DND-41 (cell line): ENCODE measurements around the gene CASKIN2.

Source experiments
- ATAC-seq: fragments of 200-7000 bp; cut with Tn5 transposase; 3 replicates; pipeline ENCODE4 v1.9.1; 2021; ENCODE audit warnings: low read depth; ENCODE audit not compliant: insufficient read depth
- DNase-seq: peaks from one replicate; pipeline ENCODE4 v3.0.0-alpha.2; 2020
- H2AFZ ChIP-seq: 2 replicates; pipeline ENCODE4 v1.6.0; 2012; ENCODE audit warnings: low read depth, low read length
- H3K27ac ChIP-seq: 2 replicates; pipeline ENCODE4 v1.5.1; 2012; ENCODE audit warnings: low read length, inconsistent platforms
- H3K27me3 ChIP-seq: fragments of 200-600 bp; sonication (generic); 2 replicates; pipeline ENCODE4 v1.6.0; 2012; ENCODE audit warnings: low read length, mild to moderate bottlenecking, inconsistent platforms; ENCODE audit not compliant: insufficient read depth, poor library complexity
- H3K36me3 ChIP-seq: 2 replicates; pipeline ENCODE4 v1.5.1; 2012; ENCODE audit warnings: low read length, inconsistent platforms; ENCODE audit not compliant: insufficient read depth
- H3K4me1 ChIP-seq: 2 replicates; pipeline ENCODE4 v1.5.1; 2012; ENCODE audit warnings: mild to moderate bottlenecking, low read length; ENCODE audit not compliant: insufficient read depth
- H3K4me2 ChIP-seq: 2 replicates; pipeline ENCODE4 v1.6.0; 2012; ENCODE audit warnings: mild to moderate bottlenecking, moderate library complexity, low read length, inconsistent platforms; ENCODE audit not compliant: insufficient read depth
- H3K4me3 ChIP-seq, 2 experiments: fragments of 200-600 bp in 1 of 2; shearing (Covaris generic) in 1 of 2; 2 replicates each; pipeline ENCODE4 v1.5.1; 2012 to 2016; ENCODE audit warnings: inconsistent platforms in 2 of 2, low read length in 2 of 2, mild to moderate bottlenecking in 2 of 2, low read depth in 1 of 2, moderate library complexity in 1 of 2
- H3K79me2 ChIP-seq: 2 replicates; pipeline ENCODE4 v1.6.0; 2012; ENCODE audit warnings: low read length, inconsistent platforms; ENCODE audit not compliant: insufficient read depth
- H3K9ac ChIP-seq: 2 replicates; pipeline ENCODE4 v1.6.0; 2012; ENCODE audit warnings: low read depth, mild to moderate bottlenecking, inconsistent platforms, low read length, moderate library complexity
- H3K9me3 ChIP-seq: 2 replicates; pipeline ENCODE4 v1.5.1; 2012; ENCODE audit warnings: low read length, moderate library complexity, mild to moderate bottlenecking, inconsistent platforms; ENCODE audit not compliant: insufficient read depth, severe bottlenecking
- H4K20me1 ChIP-seq: 2 replicates; pipeline ENCODE4 v1.6.0; 2012; ENCODE audit warnings: low read length; ENCODE audit not compliant: insufficient read depth
- EZH2 ChIP-seq: IDR thresholded peaks from 3 replicates; pipeline ENCODE4 v1.6.1; 2012; ENCODE audit warnings: borderline replicate concordance, low read depth, mild to moderate bottlenecking, moderate library complexity, low read length, inconsistent platforms; ENCODE audit not compliant: severe bottlenecking
- TF ChIP-seq, protein P1 (sequence below): IDR thresholded peaks from 2 replicates; pipeline ENCODE4 v1.5.1; 2012; ENCODE audit warnings: borderline replicate concordance, low read length, moderate library complexity, mild to moderate bottlenecking; ENCODE audit not compliant: poor library complexity, severe bottlenecking; ENCODE audit errors: extremely low read depth

CASKIN2 gene

DNA sequence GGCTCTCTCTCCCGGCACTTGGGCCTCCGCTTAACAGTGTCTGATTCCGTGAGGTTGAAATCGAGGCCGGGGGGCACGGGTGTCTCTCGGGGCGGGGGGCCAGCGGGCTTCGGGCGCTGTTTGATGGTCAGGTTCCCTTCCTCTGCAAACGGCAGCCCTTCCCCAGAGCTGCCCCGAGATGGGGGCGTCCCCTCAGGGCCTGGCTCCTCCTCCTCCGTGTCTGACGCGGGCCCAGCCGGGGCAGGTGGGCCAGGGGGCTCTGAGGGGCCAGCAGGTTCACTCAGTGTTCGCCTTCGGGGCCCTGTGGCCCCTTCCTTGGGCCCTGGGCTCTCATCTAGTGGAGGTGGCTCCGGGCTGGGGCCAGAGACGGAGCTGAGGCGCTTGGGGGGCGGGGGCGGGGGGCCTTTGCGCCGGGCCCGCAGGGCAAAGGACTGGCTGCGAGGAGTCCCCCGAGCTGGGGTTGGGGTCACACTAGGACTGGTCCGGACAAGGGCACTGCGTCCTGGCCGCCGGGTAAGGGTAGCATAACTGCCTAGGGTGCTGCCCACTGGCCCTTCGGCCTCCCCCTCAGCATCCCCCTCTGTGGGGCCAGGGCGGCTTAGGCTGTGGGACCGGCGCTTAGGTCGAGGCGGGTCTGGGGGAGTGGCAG is 13.1 kb downstream of the CASKIN2 start:
- Histone ChIP-seq H3K79me2 (no peaks in the 10 kb centered on the region), H3K4me3 (no peak overlapping the region), H4K20me1 (peaks cover 14% of the 10 kb centered on the region), H3K4me1 (no peaks in the 10 kb centered on the region), H3K27me3 (no peaks in the 10 kb centered on the region), H3K4me2 (no peak overlapping the region), H3K36me3 (peaks cover 79% of the 10 kb centered on the region), H2AFZ (no peak overlapping the region), H3K9me3 (no peaks in the 10 kb centered on the region), H3K9ac (no peak overlapping the region), H3K27ac (no peak overlapping the region)
- ATAC-seq = no peak
- TF ChIP-seq, protein P1, sequence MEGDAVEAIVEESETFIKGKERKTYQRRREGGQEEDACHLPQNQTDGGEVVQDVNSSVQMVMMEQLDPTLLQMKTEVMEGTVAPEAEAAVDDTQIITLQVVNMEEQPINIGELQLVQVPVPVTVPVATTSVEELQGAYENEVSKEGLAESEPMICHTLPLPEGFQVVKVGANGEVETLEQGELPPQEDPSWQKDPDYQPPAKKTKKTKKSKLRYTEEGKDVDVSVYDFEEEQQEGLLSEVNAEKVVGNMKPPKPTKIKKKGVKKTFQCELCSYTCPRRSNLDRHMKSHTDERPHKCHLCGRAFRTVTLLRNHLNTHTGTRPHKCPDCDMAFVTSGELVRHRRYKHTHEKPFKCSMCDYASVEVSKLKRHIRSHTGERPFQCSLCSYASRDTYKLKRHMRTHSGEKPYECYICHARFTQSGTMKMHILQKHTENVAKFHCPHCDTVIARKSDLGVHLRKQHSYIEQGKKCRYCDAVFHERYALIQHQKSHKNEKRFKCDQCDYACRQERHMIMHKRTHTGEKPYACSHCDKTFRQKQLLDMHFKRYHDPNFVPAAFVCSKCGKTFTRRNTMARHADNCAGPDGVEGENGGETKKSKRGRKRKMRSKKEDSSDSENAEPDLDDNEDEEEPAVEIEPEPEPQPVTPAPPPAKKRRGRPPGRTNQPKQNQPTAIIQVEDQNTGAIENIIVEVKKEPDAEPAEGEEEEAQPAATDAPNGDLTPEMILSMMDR = no peak
- no peak for TF ChIP-seq EZH2
- no peak for DNase-seq

DNA sequence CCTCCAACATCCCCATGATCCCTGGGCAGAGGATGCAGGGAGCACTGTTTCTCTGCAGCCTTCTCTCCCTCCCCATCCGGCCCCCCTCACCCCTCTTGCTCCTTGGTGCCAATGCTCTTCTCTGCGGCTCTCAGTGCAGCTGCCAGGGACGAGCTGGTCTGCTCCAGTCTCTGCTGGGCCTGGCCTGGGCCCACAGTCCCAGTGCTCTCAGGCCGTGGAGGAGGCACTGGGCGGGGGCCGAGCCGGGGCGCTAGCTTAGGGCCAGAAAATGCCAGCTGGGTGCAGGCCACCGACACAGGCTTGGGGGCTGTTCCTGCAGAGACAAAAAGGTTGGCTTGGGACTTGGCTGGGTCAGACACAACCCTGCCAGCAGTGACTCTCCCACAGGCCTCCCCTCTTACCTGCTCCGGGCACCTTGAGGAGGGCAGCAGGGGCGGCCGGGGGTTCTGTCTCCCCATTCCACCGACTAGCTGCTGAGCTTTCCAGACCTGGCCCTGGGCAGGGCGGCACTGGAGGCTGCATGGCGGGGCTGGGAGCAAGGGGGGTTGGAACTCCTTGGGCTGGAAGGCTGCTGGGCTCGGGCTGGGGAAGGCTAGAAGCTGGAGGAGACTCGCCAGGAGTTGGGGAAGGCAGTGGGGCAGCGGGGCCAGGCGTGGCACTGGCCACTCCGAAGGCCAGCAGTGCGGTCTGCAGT is 13.8 kb downstream of the CASKIN2 start:
- no peaks in the 10 kb centered on the region for H3K4me1 ChIP-seq
- no peak overlapping the region for H3K27ac ChIP-seq

DNA sequence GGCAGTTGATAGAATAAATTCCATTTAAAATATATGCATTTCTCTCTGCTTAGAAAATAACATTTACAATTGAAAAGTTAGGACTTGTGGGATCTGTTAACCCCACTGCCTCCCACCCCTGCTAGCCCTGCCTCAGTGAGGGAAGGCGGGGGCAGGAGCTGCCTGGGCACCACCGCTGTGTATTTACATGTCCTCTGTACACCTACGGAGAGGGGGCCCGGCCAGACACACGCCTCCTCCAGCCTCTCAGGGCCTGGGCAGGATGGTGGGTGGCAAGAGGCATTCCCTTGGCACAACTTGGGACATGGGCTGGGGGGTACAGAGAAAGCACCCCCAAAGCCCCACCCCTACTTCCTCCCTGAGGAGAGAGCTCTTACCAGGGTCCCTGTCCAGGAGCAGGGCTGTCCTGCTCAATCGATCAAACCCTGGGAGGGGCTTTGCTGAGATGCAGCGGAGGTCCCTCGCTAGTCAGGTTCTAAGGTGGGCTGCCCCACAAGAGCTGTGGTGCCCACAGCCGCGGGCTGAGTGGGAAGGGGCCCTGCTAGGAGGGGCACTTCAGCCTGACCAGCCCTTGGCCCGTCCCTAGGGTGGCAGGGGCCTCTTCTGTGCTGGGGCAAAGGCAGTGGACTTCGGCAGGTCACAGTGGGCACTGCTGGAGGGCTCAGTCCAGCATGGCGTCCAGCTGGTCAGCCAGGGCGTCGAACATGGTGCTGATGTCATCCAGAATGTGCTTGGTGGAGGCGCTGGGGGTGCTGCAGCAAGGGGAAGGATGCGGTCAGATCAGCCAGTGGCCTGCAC is 14.7 kb downstream of the CASKIN2 start:
- Histone ChIP-seq H3K4me2 (no peak overlapping the region), H3K36me3 (peaks cover 78% of the 10 kb centered on the region), H4K20me1 (peaks cover 15% of the 10 kb centered on the region; the same call in 1 of the 2 replicates), H3K9me3 (no peaks in the 10 kb centered on the region), H3K27ac (no peak overlapping the region), H3K27me3 (no peaks in the 10 kb centered on the region), H2AFZ (no peak overlapping the region), H3K4me3 (no peak overlapping the region), H3K4me1 (no peaks in the 10 kb centered on the region), H3K79me2 (no peaks in the 10 kb centered on the region), H3K9ac (no peak overlapping the region)
- ATAC-seq = no peak
- DNase-seq = no peak
- no peak for TF ChIP-seq EZH2
- TF ChIP-seq, protein P1 = no peak

More for the DNA sequence above, 13.8 kb downstream of the CASKIN2 start:
- no peak for DNase-seq
- H3K79me2 ChIP-seq = no peaks in the 10 kb centered on the region
- H3K9me3 ChIP-seq = no peaks in the 10 kb centered on the region
- H3K4me3 ChIP-seq = no peak overlapping the region
- H3K36me3 ChIP-seq = peaks cover 78% of the 10 kb centered on the region
- ATAC-seq = no peak
- H3K9ac ChIP-seq = no peak overlapping the region
- no peak overlapping the region for H3K4me2 ChIP-seq
- H4K20me1 ChIP-seq = peaks cover 15% of the 10 kb centered on the region; the same call in 1 of the 2 replicates
- H2AFZ ChIP-seq = no peak overlapping the region
- no peaks in the 10 kb centered on the region for H3K27me3 ChIP-seq
- TF ChIP-seq, protein P1 = no peak
- TF ChIP-seq EZH2 = no peak
